SK-N-MC (cell line): ENCODE measurements around the gene CBX4.

Source experiments
- EZH2 ChIP-seq: fragments of 200-600 bp; sonication (generic); IDR thresholded peaks from one replicate; pipeline ENCODE4 v1.6.1; 2017; ENCODE audit warnings: antibody characterized with exemption
- FOXP2 ChIP-seq: optimal IDR thresholded peaks from 2 replicates; pipeline ENCODE3; 2011; ENCODE audit warnings: mild to moderate bottlenecking, moderate library complexity; ENCODE audit not compliant: insufficient read depth; ENCODE audit errors: extremely low read length, control extremely low read depth
- POLR2AphosphoS5 ChIP-seq: IDR thresholded peaks from 2 replicates; pipeline ENCODE4 v1.6.1; 2012; ENCODE audit warnings: mild to moderate bottlenecking, low read depth, low read length, borderline replicate concordance

GRCh38 chr17:79799174-79799537, 40.1 kb downstream of the CBX4 start:
- no peak for TF ChIP-seq POLR2AphosphoS5
- TF ChIP-seq EZH2: no peak
- TF ChIP-seq FOXP2: no peak
